Skeletal muscle tissue (tissue), 4 donors: Measurements from ENCODE around the gene SEC14L5. TPM values are rescaled to one million over a fixed set of nuclear protein-coding genes. Genes with fewer than 3 reads are reported as not detected.

Experiments
- H3K27ac ChIP-seq: one replicate; pipeline ENCODE4 v1.7.0; 2013; ENCODE audit warnings: mild to moderate bottlenecking, low read depth, low read length, inconsistent platforms
- H3K27me3 ChIP-seq, 3 donors: one replicate each; pipeline ENCODE4 v1.7.0; 2013; ENCODE audit warnings: low read length in 3 of 3; ENCODE audit not compliant: control insufficient read depth in 3 of 3, insufficient read depth in 3 of 3
- H3K36me3 ChIP-seq, 3 donors: one replicate each; pipeline ENCODE4 v1.7.0; 2013; ENCODE audit warnings: low read length in 3 of 3; ENCODE audit not compliant: control insufficient read depth in 3 of 3, insufficient read depth in 3 of 3
- H3K4me1 ChIP-seq, 3 donors: one replicate each; pipeline ENCODE4 v1.7.0; 2013; ENCODE audit warnings: low read length in 3 of 3, mild to moderate bottlenecking in 3 of 3; ENCODE audit not compliant: control insufficient read depth in 3 of 3, insufficient read depth in 3 of 3
- H3K4me3 ChIP-seq, 3 donors: one replicate each; pipeline ENCODE4 v1.7.0; 2013; ENCODE audit warnings: low read length in 3 of 3
- H3K9ac ChIP-seq, 3 donors: one replicate each; pipeline ENCODE4 v1.7.0; 2013; ENCODE audit warnings: low read length in 3 of 3, mild to moderate bottlenecking in 3 of 3, moderate library complexity in 2 of 3, low read depth in 1 of 3
- H3K9me3 ChIP-seq, 3 donors: one replicate each; pipeline ENCODE4 v1.7.0; 2013; ENCODE audit warnings: low read length in 3 of 3; ENCODE audit not compliant: control insufficient read depth in 3 of 3
- total RNA-seq: library from RNA; depleted of rRNA; stranded (reverse); fragments of >200 nt; gene quantifications from one replicate; pipeline ENCODE4 v1.2.3, GENCODE V29; 2014
- donor health status: Osteomylitis.

The SEC14L5 gene
- total RNA-seq, 1 donor from 2014 or later, result 1.0 TPM

GRCh38 chr16:4917117-4917516 is 41.0 kb upstream of the SEC14L5 start:
- Histone ChIP-seq H3K4me1 (no peaks in the 10 kb centered on the region), H3K27me3 (no peaks in the 10 kb centered on the region), H3K4me3 (no peak overlapping the region), H3K9ac (no peak overlapping the region), H3K27ac (no peak overlapping the region), H3K9me3 (no peaks in the 10 kb centered on the region), H3K36me3 (no peaks in the 10 kb centered on the region)

- Histone ChIP-seq H3K4me1 (no peaks in the 10 kb centered on the region), H3K27ac (no peak overlapping the region), H3K9ac (no peak overlapping the region), H3K27me3 (no peaks in the 10 kb centered on the region), H3K36me3 (no peaks in the 10 kb centered on the region), H3K9me3 (no peaks in the 10 kb centered on the region), H3K4me3 (no peak overlapping the region)
These were observed 39.3 kb upstream of the SEC14L5 start for GRCh38 chr16:4918781-4919251.

GRCh38 chr16:4920826-4921225 is 37.3 kb upstream of the SEC14L5 start:
- no peaks in the 10 kb centered on the region for H3K36me3 ChIP-seq
- no peaks in the 10 kb centered on the region for H3K27me3 ChIP-seq
- no peaks in the 10 kb centered on the region for H3K9me3 ChIP-seq
- peaks cover 0 to 9% (median 5%) of the 10 kb centered on the region in 3 donors for H3K4me1 ChIP-seq
- H3K4me3 ChIP-seq, result no peak overlapping the region
- no peak overlapping the region for H3K9ac ChIP-seq
- no peak overlapping the region for H3K27ac ChIP-seq

GRCh38 chr16:4922721-4923342 is 35.3 kb upstream of the SEC14L5 start:
- H3K9me3 ChIP-seq, result peaks cover 0 to 6% (median 2%) of the 10 kb centered on the region in 3 donors
- no peak overlapping the region for H3K9ac ChIP-seq
- H3K4me1 ChIP-seq, result peaks cover 0 to 9% (median 5%) of the 10 kb centered on the region in 3 donors
- no peak overlapping the region for H3K4me3 ChIP-seq
- no peak overlapping the region for H3K27ac ChIP-seq
- H3K36me3 ChIP-seq, result no peaks in the 10 kb centered on the region
- no peaks in the 10 kb centered on the region for H3K27me3 ChIP-seq

GRCh38 chr16:4923853-4924252 is 34.3 kb upstream of the SEC14L5 start:
- H3K4me1 ChIP-seq, result peaks cover 0 to 9% (median 5%) of the 10 kb centered on the region in 3 donors
- H3K36me3 ChIP-seq, result no peaks in the 10 kb centered on the region
- peaks cover 0 to 6% (median 2%) of the 10 kb centered on the region in 3 donors for H3K9me3 ChIP-seq
- H3K4me3 ChIP-seq, result no peak overlapping the region
- no peak overlapping the region for H3K9ac ChIP-seq
- no peaks in the 10 kb centered on the region for H3K27me3 ChIP-seq
- no peak overlapping the region for H3K27ac ChIP-seq

GRCh38 chr16:4924593-4925292 is 33.4 kb upstream of the SEC14L5 start:
- no peak overlapping the region for H3K27ac ChIP-seq
- H3K9ac ChIP-seq, result no peak overlapping the region
- H3K27me3 ChIP-seq, result no peaks in the 10 kb centered on the region
- H3K36me3 ChIP-seq, result no peaks in the 10 kb centered on the region
- H3K4me1 ChIP-seq, result peaks cover 0 to 9% (median 5%) of the 10 kb centered on the region in 3 donors
- H3K4me3 ChIP-seq, result no peak overlapping the region
- H3K9me3 ChIP-seq, result peaks cover 0 to 6% (median 2%) of the 10 kb centered on the region in 3 donors

GRCh38 chr16:4925293-4925607 is 32.9 kb upstream of the SEC14L5 start:
- peaks cover 0 to 6% (median 2%) of the 10 kb centered on the region in 3 donors for H3K9me3 ChIP-seq
- no peak overlapping the region for H3K27ac ChIP-seq
- no peaks in the 10 kb centered on the region for H3K27me3 ChIP-seq
- no peak overlapping the region for H3K9ac ChIP-seq
- H3K4me1 ChIP-seq, result peaks cover 0 to 9% (median 5%) of the 10 kb centered on the region in 3 donors
- H3K36me3 ChIP-seq, result no peaks in the 10 kb centered on the region
- H3K4me3 ChIP-seq, result no peak overlapping the region

GRCh38 chr16:4925791-4926190 is 32.3 kb upstream of the SEC14L5 start:
- Histone ChIP-seq H3K27me3 (no peaks in the 10 kb centered on the region), H3K36me3 (no peaks in the 10 kb centered on the region), H3K9me3 (peaks cover 0 to 6% (median 2%) of the 10 kb centered on the region in 3 donors), H3K4me1 (peaks cover 0 to 9% (median 5%) of the 10 kb centered on the region in 3 donors), H3K27ac (no peak overlapping the region), H3K4me3 (no peak overlapping the region), H3K9ac (no peak overlapping the region)

GRCh38 chr16:4926928-4927327 is 31.2 kb upstream of the SEC14L5 start:
- Histone ChIP-seq H3K9ac (no peak overlapping the region), H3K36me3 (no peaks in the 10 kb centered on the region), H3K4me3 (no peak overlapping the region), H3K9me3 (peaks cover 0 to 6% (median 2%) of the 10 kb centered on the region in 3 donors), H3K4me1 (peaks cover 0 to 9% (median 5%) of the 10 kb centered on the region in 3 donors), H3K27ac (no peak overlapping the region), H3K27me3 (no peaks in the 10 kb centered on the region)

- Histone ChIP-seq H3K4me3 (no peak overlapping the region), H3K27ac (no peak overlapping the region), H3K27me3 (no peaks in the 10 kb centered on the region), H3K4me1 (peaks cover 0 to 9% (median 5%) of the 10 kb centered on the region in 3 donors), H3K9ac (no peak overlapping the region), H3K9me3 (peaks cover 0 to 6% (median 2%) of the 10 kb centered on the region in 3 donors), H3K36me3 (no peaks in the 10 kb centered on the region)
These were observed 30.5 kb upstream of the SEC14L5 start for GRCh38 chr16:4927661-4928060.
